SU-DHL-6 (cell line): Measurements from ENCODE around the gene AGPAT3.

ENCODE experiments used
- H2AFZ ChIP-seq: fragments of 200-600 bp; sonication (generic); 2 replicates; pipeline ENCODE4 v1.6.1; 2014; ENCODE audit warnings: low read depth, mild to moderate bottlenecking, moderate library complexity, mixed read lengths, antibody characterized with exemption, low read length; ENCODE audit not compliant: severe bottlenecking
- H3F3A ChIP-seq: fragments of 200-600 bp; shearing (Covaris generic); 2 replicates; pipeline ENCODE4 v1.6.0; 2016; ENCODE audit warnings: antibody characterized with exemption, mild to moderate bottlenecking; ENCODE audit not compliant: insufficient read depth
- H3K27ac ChIP-seq: fragments of 200-600 bp; sonication (generic); 2 replicates; pipeline ENCODE4 v1.5.1; 2016; ENCODE audit warnings: low read depth, mild to moderate bottlenecking, low read length, moderate library complexity, mixed read lengths
- H3K27me3 ChIP-seq: fragments of 200-600 bp; sonication (generic), shearing (Covaris generic); 2 replicates; pipeline ENCODE4 v1.6.0; 2014; ENCODE audit warnings: mild to moderate bottlenecking, low read length
- H3K36me3 ChIP-seq: fragments of 200-600 bp; sonication (generic); 2 replicates; pipeline ENCODE4 v1.6.1; 2014; ENCODE audit warnings: mild to moderate bottlenecking, low read length, mixed read lengths
- H3K4me2 ChIP-seq: fragments of 300-600, 200-600 bp; shearing (Covaris generic), sonication (generic); 2 replicates; pipeline ENCODE4 v1.6.0; 2014; ENCODE audit warnings: low read length, low read depth, mild to moderate bottlenecking; ENCODE audit not compliant: poor library complexity, severe bottlenecking
- H3K4me3 ChIP-seq: fragments of 200-600 bp; sonication (generic); 2 replicates; pipeline ENCODE4 v1.5.1; 2014; ENCODE audit warnings: antibody characterized with exemption, low read length, mild to moderate bottlenecking, mixed read lengths; ENCODE audit not compliant: insufficient read depth, poor library complexity, severe bottlenecking
- H3K79me2 ChIP-seq: fragments of 200-600 bp; sonication (generic); 2 replicates; pipeline ENCODE4 v1.6.1; 2014; ENCODE audit warnings: mild to moderate bottlenecking, low read length, moderate library complexity; ENCODE audit not compliant: insufficient read depth
- H3K9ac ChIP-seq: fragments of 200-600 bp; sonication (generic); 2 replicates; pipeline ENCODE4 v1.7.0; 2014; ENCODE audit warnings: mild to moderate bottlenecking, low read length
- H3K9me2 ChIP-seq: fragments of 200-600 bp; sonication (generic); replicated peaks from 2 replicates; pipeline ENCODE4 v1.6.1; 2014; ENCODE audit warnings: low read length; ENCODE audit not compliant: insufficient read depth
- H3K9me3 ChIP-seq: fragments of 200-600 bp; sonication (generic); 2 replicates; pipeline ENCODE4 v1.6.1; 2014; ENCODE audit warnings: low read length, mixed read lengths; ENCODE audit not compliant: insufficient read depth
- H4K20me1 ChIP-seq: fragments of 200-600 bp; sonication (generic); 2 replicates; pipeline ENCODE4 v1.6.1; 2014; ENCODE audit warnings: low read depth, mild to moderate bottlenecking, antibody characterized with exemption, low read length, moderate library complexity, mixed read lengths
- CTCF ChIP-seq: fragments of 200-600 bp; sonication (generic); IDR thresholded peaks from one replicate; pipeline ENCODE4 v1.5.1; 2017; ENCODE audit warnings: antibody characterized with exemption, mild to moderate bottlenecking, low read length, moderate library complexity; ENCODE audit not compliant: insufficient read depth, poor library complexity, severe bottlenecking
- EZH2phosphoT487 ChIP-seq: fragments of 200-600 bp; sonication (generic), shearing (Covaris generic); conservative IDR thresholded peaks from 2 replicates; pipeline ENCODE4 v1.6.1; 2018; ENCODE audit warnings: mild to moderate bottlenecking, antibody characterized with exemption, low read length, moderate library complexity, mixed read lengths

AGPAT3 gene

GRCh38 chr21:43974791-43975468 lies 109.9 kb downstream of the AGPAT3 start:
- TF ChIP-seq CTCF (no peak), EZH2phosphoT487 (no peak)
- Histone ChIP-seq H3K9me3 (no peaks in the 10 kb centered on the region), H3K4me3 (no peak overlapping the region), H4K20me1 (no peaks in the 10 kb centered on the region), H3K27ac (no peak overlapping the region), H3F3A (no peaks in the 10 kb centered on the region), H3K79me2 (no peaks in the 10 kb centered on the region), H3K27me3 (no peaks in the 10 kb centered on the region), H3K36me3 (no peaks in the 10 kb centered on the region), H2AFZ (no peak overlapping the region), H3K9ac (no peak overlapping the region), H3K4me2 (no peak overlapping the region), H3K9me2 (no peaks in the 10 kb centered on the region)

GRCh38 chr21:43975469-43976098 lies 110.6 kb downstream of the AGPAT3 start:
- no peaks in the 10 kb centered on the region for H4K20me1 ChIP-seq
- H3K79me2 ChIP-seq: no peaks in the 10 kb centered on the region
- no peaks in the 10 kb centered on the region for H3K27me3 ChIP-seq
- H3K36me3 ChIP-seq: no peaks in the 10 kb centered on the region
- no peaks in the 10 kb centered on the region for H3K9me2 ChIP-seq
- H3K4me3 ChIP-seq: no peak overlapping the region
- H3K27ac ChIP-seq: no peak overlapping the region
- no peaks in the 10 kb centered on the region for H3F3A ChIP-seq
- H3K4me2 ChIP-seq: no peak overlapping the region
- TF ChIP-seq CTCF: peak; percentile 89
- TF ChIP-seq EZH2phosphoT487: no peak
- H3K9me3 ChIP-seq: no peaks in the 10 kb centered on the region
- H3K9ac ChIP-seq: no peak overlapping the region
- no peak overlapping the region for H2AFZ ChIP-seq

GRCh38 chr21:43976661-43977060 lies 111.6 kb downstream of the AGPAT3 start:
- H4K20me1 ChIP-seq: no peaks in the 10 kb centered on the region
- no peak overlapping the region for H3K9ac ChIP-seq
- H3K9me3 ChIP-seq: no peaks in the 10 kb centered on the region
- H3K27ac ChIP-seq: no peak overlapping the region
- no peaks in the 10 kb centered on the region for H3K79me2 ChIP-seq
- H3K36me3 ChIP-seq: no peaks in the 10 kb centered on the region
- TF ChIP-seq CTCF (no peak), EZH2phosphoT487 (no peak)
- no peak overlapping the region for H3K4me2 ChIP-seq
- no peaks in the 10 kb centered on the region for H3K9me2 ChIP-seq
- no peaks in the 10 kb centered on the region for H3K27me3 ChIP-seq
- no peak overlapping the region for H3K4me3 ChIP-seq
- no peaks in the 10 kb centered on the region for H3F3A ChIP-seq
- no peak overlapping the region for H2AFZ ChIP-seq
